GM20000 (cell line): ENCODE data around the gene FOXD4L3.
"Not testable (repeated sequence)": the region's sequence is repeated elsewhere in the genome, so short reads cannot be mapped to it uniquely, and the experiment has no call there.

ENCODE experiments used
- DNase-seq: peaks from one replicate; pipeline ENCODE4 v3.0.0; 2012; ENCODE audit warnings: low spot score

The FOXD4L3 gene

DNA sequence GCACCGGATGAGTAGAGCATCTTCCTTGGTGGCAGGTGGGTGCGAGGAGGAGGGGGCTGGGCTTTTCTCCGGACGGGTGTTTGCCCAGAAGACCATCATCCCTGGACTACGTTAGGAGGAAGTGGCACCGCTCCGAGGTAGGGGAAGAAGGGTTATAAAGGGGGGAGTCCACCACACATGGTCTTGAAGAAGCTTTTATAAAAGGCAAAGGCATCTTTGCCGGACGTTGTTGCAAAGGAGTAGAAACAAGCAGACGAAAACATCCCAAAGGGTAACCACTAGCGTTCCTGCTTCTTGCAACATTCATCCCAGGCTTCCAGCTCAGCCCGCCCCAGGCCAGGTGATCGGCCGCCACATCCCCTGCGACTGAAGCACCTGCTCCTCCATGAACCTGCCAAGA, at the start of gene FOXD4L3:
TSS of gene FOXD4L3 (plus strand) at position 301 of the 400 bp plus-strand sequence. CDS start at position 386, 85 bp downstream.
- not testable (repeated sequence) for DNase-seq

DNA sequence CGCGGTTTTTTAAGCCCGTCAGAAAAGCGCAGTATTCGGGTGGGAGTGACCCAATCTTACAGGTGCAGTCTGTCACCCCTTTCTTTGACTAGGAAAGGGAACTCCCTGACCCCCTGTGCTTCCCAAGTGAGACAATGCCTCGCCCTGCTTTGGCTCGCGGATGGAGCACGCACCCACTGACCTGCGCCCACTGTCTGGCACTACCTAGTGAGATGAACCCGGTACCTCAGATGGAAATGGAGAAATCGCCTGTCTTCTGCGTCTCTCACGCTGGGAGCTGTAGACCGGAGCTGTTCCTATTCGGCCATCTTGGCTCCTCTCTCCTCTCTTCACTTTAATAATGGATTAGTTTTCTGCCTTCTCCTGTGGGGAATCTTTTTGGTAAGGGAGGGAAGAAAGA, 21.6 kb upstream of the FOXD4L3 start:
- not testable (repeated sequence) for DNase-seq

DNA sequence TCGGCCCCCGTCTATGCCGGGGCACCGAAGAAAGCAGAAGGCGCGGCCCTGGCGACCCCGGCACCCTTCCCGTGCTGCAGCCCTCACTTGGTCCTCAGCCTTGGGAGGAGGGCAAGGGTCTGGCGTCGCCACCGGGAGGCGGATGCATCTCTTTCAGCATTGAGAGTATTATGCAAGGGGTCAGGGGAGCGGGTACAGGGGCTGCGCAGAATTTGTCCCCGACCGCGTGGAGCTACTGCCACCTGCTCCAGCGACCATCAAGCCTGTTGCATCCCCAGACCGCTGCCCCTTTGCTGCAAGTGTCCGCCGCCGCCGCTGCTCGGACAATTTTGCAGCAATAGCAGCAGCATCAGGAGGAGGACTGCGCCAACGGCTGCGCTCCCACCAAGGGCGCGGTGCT, 1.1 kb downstream of the FOXD4L3 start:
- DNase-seq, result not testable (repeated sequence)

DNA sequence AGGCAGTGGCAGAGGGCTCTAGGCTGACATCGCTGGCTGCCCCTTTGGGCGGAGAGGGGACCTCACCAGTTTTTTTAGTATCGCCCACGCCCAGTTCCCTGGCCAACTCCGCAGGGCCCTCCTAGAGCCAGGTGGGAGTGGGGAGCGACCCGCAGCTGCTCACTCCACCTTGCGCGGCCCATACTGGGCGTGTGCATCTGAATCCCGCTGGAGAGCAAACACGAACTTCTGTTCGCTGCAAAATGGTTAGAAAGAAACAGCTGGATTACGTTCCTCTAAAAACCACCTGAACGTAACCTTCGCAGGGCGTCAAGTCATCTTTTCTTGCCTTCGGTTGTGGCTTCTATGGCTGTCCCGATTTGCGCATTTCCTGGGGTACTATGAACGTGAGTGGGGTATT, 1.5 kb downstream of the FOXD4L3 start:
- DNase-seq, result not testable (repeated sequence)

DNA sequence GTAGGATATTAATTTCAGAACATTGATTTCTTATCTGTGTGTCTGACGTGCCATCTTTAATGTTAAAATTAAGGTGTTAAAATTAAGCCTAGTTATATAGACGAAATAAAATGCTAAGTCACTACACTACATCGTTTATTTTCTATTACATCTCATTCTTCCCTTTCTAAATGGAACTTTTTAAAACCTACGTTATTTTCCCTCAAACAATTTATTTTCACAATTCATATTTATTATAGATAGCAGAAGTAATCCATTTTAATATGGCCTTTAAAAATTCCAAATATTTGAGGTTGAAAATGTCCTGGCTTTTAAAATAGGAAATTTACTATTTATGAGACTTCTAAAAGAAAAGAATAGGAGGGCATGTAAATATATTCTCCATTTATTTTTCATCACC, 2.1 kb downstream of the FOXD4L3 start:
- not testable (repeated sequence) for DNase-seq

DNA sequence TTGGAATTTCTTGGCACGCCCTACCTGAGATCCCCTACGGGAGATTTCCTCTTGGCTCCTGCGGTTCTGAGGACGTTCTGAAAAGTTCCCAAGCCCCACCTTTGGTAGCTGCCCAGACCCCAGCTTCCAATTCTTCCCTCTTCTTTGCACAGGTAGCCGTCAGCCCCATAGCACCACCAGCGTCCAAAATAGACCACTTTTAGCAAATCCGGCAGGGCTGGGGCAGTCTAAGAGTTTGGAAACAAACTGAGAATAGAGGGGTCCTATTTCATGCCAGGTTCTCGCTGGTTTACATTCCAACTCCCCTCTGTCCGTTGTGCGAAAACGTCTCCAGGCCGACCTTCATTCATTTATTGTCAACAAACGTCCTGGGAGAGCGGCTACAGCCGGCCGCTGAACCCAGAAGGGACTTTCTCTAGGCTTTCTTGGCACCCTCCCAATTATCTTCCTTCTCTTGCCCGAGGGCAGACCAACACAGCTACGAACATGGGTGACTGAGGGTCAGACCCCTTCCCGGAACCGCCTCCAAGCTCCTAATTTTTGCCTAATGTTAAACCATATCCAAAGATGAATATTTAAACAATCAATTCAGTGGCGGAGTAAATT, 3.1 kb downstream of the FOXD4L3 start:
- not testable (repeated sequence) for DNase-seq

DNA sequence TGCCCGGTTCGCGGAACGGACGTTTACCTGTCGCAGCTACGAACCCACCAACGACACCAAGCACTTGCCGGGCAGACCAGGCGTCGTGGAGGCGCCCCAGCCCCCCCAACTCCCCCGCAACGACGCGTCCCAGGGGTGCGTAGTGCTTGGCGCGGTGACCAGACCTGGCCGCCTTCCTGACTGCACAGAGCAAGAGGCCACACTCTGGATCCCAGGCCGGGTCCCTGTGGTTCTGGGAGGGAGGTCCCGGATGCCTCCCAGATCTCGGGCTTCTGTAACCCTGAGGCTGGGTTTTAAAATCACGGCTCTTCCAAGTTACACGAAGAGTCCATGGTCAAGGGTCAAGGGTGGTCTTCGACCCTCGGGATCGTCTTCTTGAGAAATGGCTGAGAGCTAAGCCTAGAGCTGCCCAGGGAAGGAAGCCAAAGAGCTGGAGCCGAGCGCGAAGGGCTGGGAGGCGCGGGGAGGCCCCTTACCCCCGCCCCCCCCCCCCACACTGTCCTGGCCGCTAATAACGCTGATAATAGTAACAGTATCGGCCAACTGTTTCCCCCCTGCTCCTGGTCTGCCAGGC, 3.8 kb downstream of the FOXD4L3 start:
- not testable (repeated sequence) for DNase-seq

DNA sequence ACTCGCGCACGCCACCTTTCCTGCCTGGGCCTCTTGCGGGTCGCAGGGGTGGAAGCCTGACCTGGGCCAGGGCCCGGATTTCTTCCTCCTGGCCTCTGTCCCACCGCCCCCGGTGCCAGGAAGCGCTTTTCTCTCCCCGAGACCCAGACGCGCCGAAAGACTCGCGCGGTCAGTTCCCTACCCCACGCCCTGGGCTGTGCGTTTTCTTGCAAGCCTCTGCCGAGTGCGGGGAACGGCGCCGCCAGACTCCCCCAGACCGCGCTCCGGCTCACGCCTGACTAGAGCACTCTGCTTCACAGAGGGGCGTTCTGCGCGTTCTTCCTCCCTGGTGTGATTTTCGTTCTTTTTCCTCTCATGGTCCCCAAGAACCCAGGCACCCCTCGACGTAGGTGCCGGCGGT, 4.5 kb downstream of the FOXD4L3 start:
- DNase-seq, result not testable (repeated sequence)

DNA sequence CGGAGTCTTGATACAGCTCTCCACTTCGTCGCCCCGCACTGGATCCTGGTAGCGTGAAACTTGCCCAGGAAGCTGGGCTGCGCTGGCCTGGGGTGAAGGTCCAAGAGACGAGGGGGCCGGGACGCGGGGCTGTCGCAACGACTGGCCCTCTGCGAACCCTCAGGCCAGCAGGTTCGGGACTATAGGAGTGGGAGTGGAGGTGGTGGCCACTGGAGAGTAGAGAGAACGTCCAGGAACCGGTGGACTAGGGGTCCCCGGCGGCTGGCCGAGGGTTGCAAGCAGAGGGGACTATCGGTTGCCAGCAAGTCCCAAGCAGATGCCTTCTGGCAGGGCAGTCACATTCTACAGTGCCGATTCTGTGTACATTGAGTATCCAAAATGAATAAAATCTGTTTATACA, 5.0 kb downstream of the FOXD4L3 start:
- DNase-seq, result not testable (repeated sequence)

DNA sequence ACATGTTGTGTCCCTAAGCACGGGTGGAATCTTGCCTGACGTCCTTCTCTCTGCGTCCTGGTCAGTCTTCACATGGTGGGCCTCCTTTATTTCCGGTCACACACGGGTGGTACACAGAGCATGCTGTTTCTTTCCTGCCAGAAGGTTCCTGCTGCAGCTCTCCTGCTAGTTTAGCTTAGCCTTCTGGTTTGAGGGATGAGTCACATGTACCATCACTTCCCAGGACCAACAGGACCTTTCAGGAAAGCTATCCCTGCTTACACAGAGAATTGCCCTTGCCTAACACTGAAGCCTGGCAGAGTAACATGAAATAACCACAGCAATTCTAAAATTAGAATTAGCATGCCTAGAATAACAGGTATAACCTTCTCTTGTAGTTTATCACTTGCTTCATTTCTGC, 8.5 kb downstream of the FOXD4L3 start:
- not testable (repeated sequence) for DNase-seq

DNA sequence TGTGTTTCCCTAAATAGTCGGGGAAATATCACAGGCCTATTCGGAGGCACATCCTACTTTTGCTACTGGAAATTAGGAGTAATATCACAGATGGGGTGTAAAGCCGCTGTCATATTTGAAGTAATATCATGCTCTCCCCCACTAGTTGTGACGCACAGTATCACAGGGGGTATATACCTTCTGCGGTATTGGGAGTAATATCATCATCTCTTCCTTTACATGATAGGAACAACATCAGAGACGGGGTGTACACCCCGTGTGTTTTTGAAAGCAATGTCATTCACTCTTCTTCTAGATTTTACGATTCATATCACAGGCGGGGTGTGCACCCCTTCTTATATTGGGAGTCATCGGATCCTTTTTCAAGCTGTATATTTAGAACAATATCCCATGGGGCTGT, 15.5 kb downstream of the FOXD4L3 start:
- not testable (repeated sequence) for DNase-seq

DNA sequence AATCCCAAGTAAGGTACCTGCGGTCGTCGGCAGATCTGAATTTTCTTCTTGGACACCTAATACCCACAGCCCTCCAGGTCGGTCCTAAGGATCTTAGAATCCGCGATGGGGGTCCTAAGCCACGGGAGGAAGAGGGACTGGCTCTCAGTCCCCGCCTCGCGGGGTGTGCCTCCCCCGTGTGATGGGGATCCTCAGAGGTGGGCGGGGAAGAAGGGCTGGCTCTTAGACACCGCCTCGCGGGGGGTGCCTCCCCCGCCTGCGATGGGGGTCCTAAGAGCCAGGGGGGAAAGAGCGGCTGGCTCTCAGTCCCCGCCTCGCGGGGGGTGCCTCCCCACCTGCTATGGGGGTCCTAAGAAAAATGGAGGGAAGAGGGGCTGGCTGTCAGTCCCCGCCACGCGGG, 21.1 kb downstream of the FOXD4L3 start:
- DNase-seq, result not testable (repeated sequence)

DNA sequence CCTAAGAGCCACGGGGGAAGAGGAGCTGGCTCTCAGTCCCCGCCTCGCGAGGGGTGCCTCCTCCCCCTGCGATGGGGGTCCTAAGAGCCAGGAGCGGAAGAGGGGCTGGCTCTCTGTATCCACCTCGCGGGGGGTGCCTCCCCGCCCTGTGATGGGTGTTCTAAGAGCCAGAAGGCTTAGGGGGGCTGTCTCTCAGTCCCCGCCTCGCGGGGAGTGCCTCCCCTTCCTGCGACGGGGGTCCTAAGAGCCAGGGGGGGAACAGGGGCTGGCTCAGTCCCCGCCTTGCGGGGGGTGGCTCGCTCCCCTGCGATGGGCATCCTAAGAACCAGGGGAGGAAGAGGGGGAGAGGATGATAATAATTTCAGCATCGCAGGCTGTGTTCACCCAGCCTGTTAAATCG, 21.9 kb downstream of the FOXD4L3 start:
- not testable (repeated sequence) for DNase-seq

DNA sequence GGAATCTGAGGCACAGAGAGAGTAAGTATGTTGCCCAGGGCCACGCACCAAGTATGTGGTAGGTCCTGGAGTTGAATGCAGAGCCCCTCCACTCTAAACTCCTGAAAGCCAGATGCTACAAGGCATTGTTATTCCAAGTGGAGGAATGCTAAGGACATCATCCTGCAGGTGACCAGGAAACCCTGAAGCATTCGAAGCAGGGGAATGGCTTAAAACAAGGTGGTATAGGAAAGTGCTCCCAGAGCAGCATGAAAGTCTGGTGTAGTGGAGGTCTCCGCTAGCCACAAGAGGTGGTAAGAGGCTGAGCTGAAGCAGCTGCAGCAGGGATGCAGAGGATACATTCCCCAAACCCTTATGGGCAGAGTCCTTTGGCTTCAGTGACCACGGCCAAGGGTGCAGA, 26.4 kb downstream of the FOXD4L3 start:
- not testable (repeated sequence) for DNase-seq

DNA sequence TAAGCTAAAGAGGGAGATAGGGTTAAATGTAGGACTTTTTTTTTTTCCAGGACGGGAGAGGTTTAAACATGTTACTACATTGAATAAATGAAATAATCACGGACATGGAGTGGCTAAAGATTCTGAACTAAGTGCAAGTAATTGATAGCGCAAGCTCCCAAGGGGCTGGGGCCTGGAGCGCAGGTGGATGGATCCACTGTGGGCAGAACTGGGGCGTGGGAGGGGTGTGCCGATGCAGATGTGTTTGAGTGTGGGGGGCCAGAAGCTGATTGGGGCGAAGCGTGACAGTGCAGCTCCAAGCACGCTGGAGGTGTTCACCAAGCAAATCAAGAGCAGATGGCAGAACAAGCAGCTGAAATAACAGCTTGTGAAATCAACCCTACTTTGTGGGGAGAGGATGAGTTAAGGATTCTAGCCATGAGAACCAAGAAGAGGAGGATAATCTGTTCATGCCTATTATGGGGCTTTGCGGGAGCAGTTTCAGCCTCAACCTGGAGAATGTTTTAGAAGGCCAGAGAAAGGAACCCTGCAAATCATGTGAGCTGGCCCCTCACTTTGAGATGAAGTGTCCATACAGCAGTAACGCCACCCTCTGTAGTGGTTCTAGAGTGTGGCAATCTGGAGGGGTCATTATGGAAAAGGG, 28.0 kb downstream of the FOXD4L3 start:
- DNase-seq, result not testable (repeated sequence)

DNA sequence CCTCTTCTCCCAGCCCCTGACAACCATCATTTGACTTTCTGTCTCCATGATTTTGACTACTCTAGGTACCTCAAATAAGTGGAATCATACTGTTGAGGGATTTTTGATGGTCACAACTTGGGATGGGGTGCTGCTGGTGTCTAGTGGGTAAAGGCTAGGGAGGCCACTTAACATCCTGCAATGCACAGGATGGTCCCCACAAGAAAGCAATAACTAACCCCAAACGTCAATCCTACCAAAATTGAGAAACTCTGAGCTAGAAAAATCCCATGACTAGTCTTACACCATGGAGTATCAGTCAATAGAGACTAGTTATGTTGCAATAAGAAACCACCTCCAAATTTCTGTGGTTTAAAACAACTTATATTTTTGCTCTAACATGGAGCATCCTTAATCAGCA, 29.5 kb downstream of the FOXD4L3 start:
- DNase-seq, result not testable (repeated sequence)

DNA sequence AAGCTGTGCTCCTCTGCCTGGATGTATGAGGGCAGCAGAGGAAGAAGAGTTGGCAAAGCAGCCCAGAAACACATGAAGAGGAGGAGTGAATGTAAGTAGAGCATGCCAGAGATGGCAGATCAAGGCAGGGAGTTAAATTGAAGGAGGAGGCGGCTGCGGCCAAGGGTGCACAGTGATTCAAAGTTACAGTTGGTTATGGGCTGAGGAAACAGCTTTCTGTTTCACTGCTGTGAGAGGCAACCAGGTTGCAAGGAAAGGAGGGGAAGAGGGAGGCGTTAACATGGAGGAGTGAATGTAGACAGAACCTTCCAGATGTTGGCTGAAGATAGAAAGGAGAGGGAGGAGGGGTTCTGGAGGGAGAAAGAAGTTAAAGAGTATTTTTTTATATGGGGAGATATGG, 33.3 kb downstream of the FOXD4L3 start:
- not testable (repeated sequence) for DNase-seq

DNA sequence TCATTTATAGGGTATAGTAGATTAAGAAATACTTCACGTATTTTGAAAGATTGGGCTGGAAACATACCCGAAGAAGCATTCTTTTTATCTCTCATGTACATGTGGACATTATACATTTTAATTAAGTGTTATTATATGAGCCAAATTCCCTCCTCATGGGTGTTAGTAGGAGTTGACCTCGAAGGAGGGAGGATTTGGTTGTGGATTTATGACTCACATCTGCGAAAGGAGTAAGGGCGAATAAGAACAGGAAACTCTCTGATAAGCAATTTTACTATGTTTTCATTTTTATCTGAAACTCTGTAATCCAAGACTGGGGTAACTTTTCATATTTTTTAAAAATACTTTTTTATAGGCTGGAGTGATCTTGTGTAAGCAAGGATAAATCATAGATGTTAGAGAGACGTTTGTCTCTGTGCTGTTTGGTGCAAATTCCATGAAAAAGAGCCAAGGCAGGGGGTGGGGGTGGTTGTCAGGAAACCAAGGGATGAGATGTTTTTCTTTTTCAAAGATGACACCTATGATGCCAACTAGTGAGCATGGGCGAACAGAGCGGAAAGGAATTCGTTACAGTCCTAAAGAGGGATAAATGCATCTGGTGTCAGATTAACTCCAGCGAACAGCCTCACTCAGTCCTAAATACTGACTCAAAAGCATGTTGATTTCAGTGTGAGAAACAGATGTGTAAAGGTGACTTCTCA, 34.1 kb downstream of the FOXD4L3 start:
- DNase-seq, result not testable (repeated sequence)

DNA sequence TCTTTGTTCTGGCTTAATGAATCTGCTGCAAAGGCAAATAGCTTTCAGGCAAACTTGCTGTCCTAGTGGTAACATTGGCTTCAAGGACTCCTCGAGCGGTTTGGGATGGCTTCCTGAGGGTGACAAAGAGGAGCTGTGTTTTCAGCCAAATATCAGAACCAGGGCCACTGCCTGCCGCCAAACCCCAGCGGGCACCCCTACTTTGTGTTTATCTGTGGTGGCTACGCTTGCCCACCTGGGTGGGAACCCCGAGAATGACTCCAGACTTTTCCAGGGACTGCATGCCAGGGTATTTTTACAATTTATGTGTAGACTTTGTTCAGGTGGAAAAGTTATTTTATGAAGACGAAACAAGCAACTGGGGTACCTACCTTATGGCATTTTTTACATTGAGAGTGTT, 35.3 kb downstream of the FOXD4L3 start:
- DNase-seq, result not testable (repeated sequence)

DNA sequence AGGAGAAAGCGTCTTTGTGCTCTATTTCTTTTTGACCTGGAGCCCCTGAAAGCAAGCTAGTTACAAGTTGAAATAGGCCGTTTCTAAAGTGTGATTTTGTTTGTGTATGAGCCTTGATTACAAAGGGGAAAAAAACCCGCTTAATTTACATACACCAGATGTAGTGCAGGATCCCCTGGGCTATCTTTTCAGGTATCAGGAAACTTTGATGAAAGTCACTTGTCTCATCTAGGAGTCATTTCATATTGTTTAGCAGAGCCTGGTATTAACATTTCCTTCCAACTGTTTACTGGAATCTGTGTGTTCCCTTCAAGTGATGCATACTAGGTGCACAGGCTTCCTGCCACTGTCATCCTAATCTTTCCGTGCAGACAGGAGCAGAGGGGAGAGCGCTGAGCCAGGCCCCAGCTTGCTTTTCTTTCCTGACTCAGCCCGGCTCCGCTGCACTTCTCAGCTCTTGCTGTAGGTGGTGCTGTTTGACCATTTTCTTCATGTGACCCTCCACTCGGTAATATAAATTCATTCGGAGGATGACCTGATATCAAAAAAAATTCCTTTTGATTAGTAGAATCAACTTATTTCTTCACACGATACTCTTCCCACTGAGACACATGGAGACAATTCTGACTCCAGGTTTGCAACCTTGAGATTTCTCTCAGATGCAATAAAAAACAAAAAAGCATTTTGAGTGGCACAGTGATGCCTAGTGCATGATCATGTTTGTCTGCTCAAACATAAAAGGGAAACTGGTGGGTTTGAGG, 39.8 kb downstream of the FOXD4L3 start:
- not testable (repeated sequence) for DNase-seq

DNA sequence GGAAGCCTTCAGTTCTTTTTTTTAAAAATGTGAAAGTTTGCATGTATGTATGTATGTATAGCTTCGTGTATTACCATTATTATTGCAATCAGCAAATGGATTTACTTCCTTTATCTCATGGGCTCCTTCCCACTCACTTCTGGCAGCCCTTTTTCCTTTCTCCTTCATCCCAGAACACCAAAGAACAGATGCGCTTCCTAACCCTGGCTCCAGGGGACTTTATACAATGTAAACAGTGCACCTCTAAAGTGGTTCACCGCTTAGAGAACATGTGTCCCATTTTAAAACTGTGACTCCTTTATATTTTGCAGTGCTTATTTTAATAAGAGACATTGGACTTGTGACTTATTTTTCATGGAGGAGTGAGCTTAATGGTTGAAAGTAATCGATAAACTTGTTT, 40.6 kb downstream of the FOXD4L3 start:
- not testable (repeated sequence) for DNase-seq

DNA sequence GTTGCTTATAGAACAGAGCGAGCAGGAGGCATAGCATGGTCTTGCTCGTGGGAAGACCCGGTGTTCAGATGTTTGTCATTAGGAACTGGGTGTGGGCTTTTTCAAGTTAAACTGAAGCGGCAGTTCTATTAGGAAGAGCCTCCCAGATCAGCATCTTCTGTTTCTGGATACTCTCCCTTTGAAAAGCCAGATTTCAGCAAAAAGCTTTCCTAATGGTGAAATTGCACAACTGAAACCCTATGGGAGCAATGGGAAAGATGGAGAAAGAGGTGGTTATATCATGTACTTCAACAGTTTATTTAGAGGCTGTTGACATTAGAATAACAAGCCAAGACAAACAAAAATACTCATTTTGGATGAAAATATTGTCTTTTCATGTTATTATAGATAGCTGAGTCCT, 41.3 kb downstream of the FOXD4L3 start:
- DNase-seq, result not testable (repeated sequence)
